HAP-1 (cell line): ENCODE measurements around the gene STX1B.
A peak's percentile ranks its signal among the peaks of the same experiment; 100 is the strongest.
"Not testable (repeated sequence)": the region's sequence is repeated elsewhere in the genome, so short reads cannot be mapped to it uniquely, and the experiment has no call there.

Experiments used
- DNase-seq, 2 experiments: peaks; one replicate each; pipeline ENCODE4 v3.0.0-alpha.2; 2016 to 2020; ENCODE audit warnings: low spot score in 2 of 2
- H3K27me3 ChIP-seq: fragments of 250-450 bp; sonication (Bioruptor Pico); 2 replicates; pipeline ENCODE4 v1.5.1; 2020; ENCODE audit warnings: low read depth, mild to moderate bottlenecking, moderate library complexity
- H3K36me3 ChIP-seq: fragments of 250-450 bp; sonication (Bioruptor Pico); replicated peaks from 2 replicates; pipeline ENCODE4 v1.5.1; 2020; ENCODE audit warnings: mild to moderate bottlenecking
- H3K4me1 ChIP-seq: fragments of 250-450 bp; sonication (Bioruptor Pico); 2 replicates; pipeline ENCODE4 v1.5.1; 2020; ENCODE audit warnings: mild to moderate bottlenecking
- H3K4me3 ChIP-seq: fragments of 250-450 bp; sonication (Bioruptor Pico); 2 replicates; pipeline ENCODE4 v1.5.1; 2020; ENCODE audit warnings: mild to moderate bottlenecking, moderate library complexity
- H3K9me3 ChIP-seq: fragments of 250-450 bp; sonication (Bioruptor Pico); 2 replicates; pipeline ENCODE4 v1.5.1; 2020; ENCODE audit warnings: mild to moderate bottlenecking, moderate library complexity
- in situ Hi-C: fragments of 300-500 bp; cut with MboI; formaldehyde crosslinking; loops from 3 replicates; pipeline ENCODE4 v1.14.3; 2020; ENCODE audit warnings: low sequenced_read_pairs, inconsistent platforms, mixed read lengths

Gene STX1B

GRCh38 chr16:31029272-31029671 lies 18.8 kb upstream of the STX1B start:
- DNase-seq, result no peak
- in situ Hi-C loops, result no loop called here
- H3K4me3 ChIP-seq, result no peak overlapping the region

GRCh38 chr16:31025339-31025738 lies 14.9 kb upstream of the STX1B start:
- Histone ChIP-seq H3K4me1 (no peaks in the 10 kb centered on the region), H3K4me3 (no peak overlapping the region), H3K36me3 (no peaks in the 10 kb centered on the region), H3K9me3 (no peaks in the 10 kb centered on the region), H3K27me3 (no peaks in the 10 kb centered on the region)
- in situ Hi-C loops, result no loop called here
- DNase-seq, result no peak

More at GRCh38 chr16:31029272-31029671, 18.8 kb upstream of the STX1B start:
- Histone ChIP-seq H3K27me3 (no peaks in the 10 kb centered on the region), H3K9me3 (no peaks in the 10 kb centered on the region), H3K36me3 (no peaks in the 10 kb centered on the region), H3K4me1 (peaks cover 4% of the 10 kb centered on the region)

GRCh38 chr16:31023627-31024226 lies 13.3 kb upstream of the STX1B start:
- H3K9me3 ChIP-seq, result no peaks in the 10 kb centered on the region
- no peak overlapping the region for H3K4me3 ChIP-seq
- no peaks in the 10 kb centered on the region for H3K4me1 ChIP-seq
- in situ Hi-C loops, result no loop called here
- no peaks in the 10 kb centered on the region for H3K36me3 ChIP-seq
- no peak for DNase-seq
- H3K27me3 ChIP-seq, result no peaks in the 10 kb centered on the region

GRCh38 chr16:31023252-31023602 lies 12.8 kb upstream of the STX1B start:
- Histone ChIP-seq H3K9me3 (no peaks in the 10 kb centered on the region), H3K36me3 (no peaks in the 10 kb centered on the region), H3K4me3 (no peak overlapping the region), H3K27me3 (no peaks in the 10 kb centered on the region), H3K4me1 (no peaks in the 10 kb centered on the region)
- in situ Hi-C loops, result no loop called here
- no peak for DNase-seq

GRCh38 chr16:31022544-31023251 lies 12.3 kb upstream of the STX1B start:
- no peak overlapping the region for H3K4me3 ChIP-seq
- no peaks in the 10 kb centered on the region for H3K36me3 ChIP-seq
- DNase-seq, result no peak
- no peaks in the 10 kb centered on the region for H3K4me1 ChIP-seq
- H3K9me3 ChIP-seq, result no peaks in the 10 kb centered on the region
- in situ Hi-C loops, result no loop called here
- H3K27me3 ChIP-seq, result no peaks in the 10 kb centered on the region

- Histone ChIP-seq H3K36me3 (no peaks in the 10 kb centered on the region), H3K27me3 (no peaks in the 10 kb centered on the region), H3K9me3 (no peaks in the 10 kb centered on the region), H3K4me1 (no peaks in the 10 kb centered on the region), H3K4me3 (no peak overlapping the region)
- DNase-seq, result no peak
- in situ Hi-C loops, result no loop called here
Observed at GRCh38 chr16:31020536-31020935, 10.1 kb upstream of the STX1B start.

- H3K4me3 ChIP-seq, H3K27me3 ChIP-seq, in situ Hi-C loops: not testable (repeated sequence)
Observed at GRCh38 chr16:31017756-31018155, 7.3 kb upstream of the STX1B start.

GRCh38 chr16:31016018-31016417 lies 5.6 kb upstream of the STX1B start:
- no peak for DNase-seq
- Histone ChIP-seq H3K4me1 (no peaks in the 10 kb centered on the region), H3K27me3 (peaks cover 6% of the 10 kb centered on the region; the same call in 1 of the 2 replicates), H3K9me3 (no peaks in the 10 kb centered on the region), H3K36me3 (no peaks in the 10 kb centered on the region), H3K4me3 (no peak overlapping the region)
- in situ Hi-C loops, result no loop called here

More at GRCh38 chr16:31017756-31018155, 7.3 kb upstream of the STX1B start:
- H3K4me1 ChIP-seq, H3K9me3 ChIP-seq, H3K36me3 ChIP-seq, DNase-seq: not testable (repeated sequence)

- H3K9me3 ChIP-seq, DNase-seq, H3K27me3 ChIP-seq, in situ Hi-C loops, H3K36me3 ChIP-seq, H3K4me1 ChIP-seq, H3K4me3 ChIP-seq: not testable (repeated sequence)
Observed at GRCh38 chr16:31013292-31013691, 2.9 kb upstream of the STX1B start.

- DNase-seq, H3K4me3 ChIP-seq, H3K9me3 ChIP-seq, H3K4me1 ChIP-seq, H3K27me3 ChIP-seq, H3K36me3 ChIP-seq, in situ Hi-C loops: not testable (repeated sequence)
Observed at GRCh38 chr16:31011815-31012214, 1.4 kb upstream of the STX1B start.

- in situ Hi-C loops, result no loop called here
- H3K36me3 ChIP-seq, result no peaks in the 10 kb centered on the region
- no peak for DNase-seq
- peaks cover 6% of the 10 kb centered on the region; the same call in 1 of the 2 replicates for H3K27me3 ChIP-seq
- peak overlapping the region; percentile 10; the same call in 1 of the 2 replicates for H3K4me3 ChIP-seq
- H3K4me1 ChIP-seq, result no peaks in the 10 kb centered on the region
- H3K9me3 ChIP-seq, result no peaks in the 10 kb centered on the region
Observed at GRCh38 chr16:31009894-31010584, 399 bp downstream of the STX1B start.

GRCh38 chr16:31009120-31009519 lies 1.3 kb downstream of the STX1B start:
- DNase-seq, result no peak
- Histone ChIP-seq H3K9me3 (no peaks in the 10 kb centered on the region), H3K36me3 (no peaks in the 10 kb centered on the region), H3K4me1 (no peaks in the 10 kb centered on the region), H3K27me3 (peaks cover 6% of the 10 kb centered on the region; the same call in 1 of the 2 replicates), H3K4me3 (no peak overlapping the region)
- in situ Hi-C loops, result no loop called here

- no peak for DNase-seq
- Histone ChIP-seq H3K9me3 (no peaks in the 10 kb centered on the region), H3K4me1 (no peaks in the 10 kb centered on the region), H3K4me3 (no peak overlapping the region), H3K27me3 (peaks cover 6% of the 10 kb centered on the region; the same call in 1 of the 2 replicates), H3K36me3 (no peaks in the 10 kb centered on the region)
- in situ Hi-C loops, result no loop called here
Observed at GRCh38 chr16:31008551-31008950, 1.9 kb downstream of the STX1B start.

GRCh38 chr16:31008149-31008548 lies 2.3 kb downstream of the STX1B start:
- no peak overlapping the region for H3K4me3 ChIP-seq
- no peaks in the 10 kb centered on the region for H3K9me3 ChIP-seq
- in situ Hi-C loops, result no loop called here
- H3K4me1 ChIP-seq, result no peaks in the 10 kb centered on the region
- H3K27me3 ChIP-seq, result peaks cover 6% of the 10 kb centered on the region; the same call in 1 of the 2 replicates
- DNase-seq, result no peak
- no peaks in the 10 kb centered on the region for H3K36me3 ChIP-seq
